Measurements from ENCODE around the gene SLC35F1. TPM values are rescaled to one million over a fixed set of nuclear protein-coding genes. Genes with fewer than 3 reads are reported as not detected.

The SLC35F1 gene
- total and polyA plus RNA-seq, 4 donors: 0.01 to 0.09 (median 0.08) TPM; not detected in 1

DNA sequence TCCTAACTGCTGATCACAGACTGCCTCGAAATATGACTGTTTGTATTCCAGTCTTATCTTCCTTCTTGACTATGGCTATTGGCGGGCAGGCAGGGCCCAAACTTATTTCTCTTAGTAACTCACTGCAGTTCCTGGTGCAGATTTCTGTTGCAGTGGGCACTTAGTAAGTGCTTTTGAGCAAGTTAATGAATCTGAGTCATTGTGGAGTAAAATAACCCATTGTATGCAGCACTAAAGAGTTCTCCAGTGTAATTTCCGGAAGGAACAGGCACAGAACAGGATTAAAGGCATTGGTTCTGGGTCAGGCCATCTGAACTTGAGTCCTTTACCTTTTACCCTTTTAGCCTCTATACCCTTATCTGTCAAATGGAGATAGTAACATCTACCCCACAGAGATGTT lies 23.6 kb downstream of the SLC35F1 start:
- H3K27ac ChIP-seq (ENCODE audit: low read depth in 1 of 2, low read length in 2 of 2): no peak overlapping the region
- no peak overlapping the region for H3K4me3 ChIP-seq (ENCODE audit: low read depth in 1 of 3, low read length in 3 of 3)
- no peak for DNase-seq (ENCODE audit: low spot score)
- 74% methylated on average over 3 of the region's 3 CpGs for WGBS
- peaks cover 0 to 15% (median 4%) of the 10 kb centered on the region in 4 donors for H3K9me3 ChIP-seq (ENCODE audit: control insufficient read depth in 4 of 4, low read length in 3 of 4)
- H3K4me1 ChIP-seq (ENCODE audit: control insufficient read depth in 4 of 4, insufficient read depth in 4 of 4, low read length in 3 of 4): peaks cover 0 to 2% (median 0%) of the 10 kb centered on the region in 4 donors
- no peaks in the 10 kb centered on the region for H3K36me3 ChIP-seq (ENCODE audit: control insufficient read depth in 4 of 4, insufficient read depth in 3 of 4, low read depth in 1 of 4, low read length in 3 of 4)
- H3K9ac ChIP-seq (ENCODE audit: low read depth in 1 of 2, low read length in 2 of 2): no peak overlapping the region
- TF ChIP-seq, protein P1, sequence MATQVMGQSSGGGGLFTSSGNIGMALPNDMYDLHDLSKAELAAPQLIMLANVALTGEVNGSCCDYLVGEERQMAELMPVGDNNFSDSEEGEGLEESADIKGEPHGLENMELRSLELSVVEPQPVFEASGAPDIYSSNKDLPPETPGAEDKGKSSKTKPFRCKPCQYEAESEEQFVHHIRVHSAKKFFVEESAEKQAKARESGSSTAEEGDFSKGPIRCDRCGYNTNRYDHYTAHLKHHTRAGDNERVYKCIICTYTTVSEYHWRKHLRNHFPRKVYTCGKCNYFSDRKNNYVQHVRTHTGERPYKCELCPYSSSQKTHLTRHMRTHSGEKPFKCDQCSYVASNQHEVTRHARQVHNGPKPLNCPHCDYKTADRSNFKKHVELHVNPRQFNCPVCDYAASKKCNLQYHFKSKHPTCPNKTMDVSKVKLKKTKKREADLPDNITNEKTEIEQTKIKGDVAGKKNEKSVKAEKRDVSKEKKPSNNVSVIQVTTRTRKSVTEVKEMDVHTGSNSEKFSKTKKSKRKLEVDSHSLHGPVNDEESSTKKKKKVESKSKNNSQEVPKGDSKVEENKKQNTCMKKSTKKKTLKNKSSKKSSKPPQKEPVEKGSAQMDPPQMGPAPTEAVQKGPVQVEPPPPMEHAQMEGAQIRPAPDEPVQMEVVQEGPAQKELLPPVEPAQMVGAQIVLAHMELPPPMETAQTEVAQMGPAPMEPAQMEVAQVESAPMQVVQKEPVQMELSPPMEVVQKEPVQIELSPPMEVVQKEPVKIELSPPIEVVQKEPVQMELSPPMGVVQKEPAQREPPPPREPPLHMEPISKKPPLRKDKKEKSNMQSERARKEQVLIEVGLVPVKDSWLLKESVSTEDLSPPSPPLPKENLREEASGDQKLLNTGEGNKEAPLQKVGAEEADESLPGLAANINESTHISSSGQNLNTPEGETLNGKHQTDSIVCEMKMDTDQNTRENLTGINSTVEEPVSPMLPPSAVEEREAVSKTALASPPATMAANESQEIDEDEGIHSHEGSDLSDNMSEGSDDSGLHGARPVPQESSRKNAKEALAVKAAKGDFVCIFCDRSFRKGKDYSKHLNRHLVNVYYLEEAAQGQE (IDR thresholded peaks at IDR 0.05): no peak
- TF ChIP-seq FOXA1 (IDR thresholded peaks at IDR 0.05): no peak
- no peak for TF ChIP-seq YY1 (IDR thresholded peaks at IDR 0.05)
- no peak for TF ChIP-seq NR2F2 (IDR thresholded peaks at IDR 0.05)
- TF ChIP-seq, protein P2, sequence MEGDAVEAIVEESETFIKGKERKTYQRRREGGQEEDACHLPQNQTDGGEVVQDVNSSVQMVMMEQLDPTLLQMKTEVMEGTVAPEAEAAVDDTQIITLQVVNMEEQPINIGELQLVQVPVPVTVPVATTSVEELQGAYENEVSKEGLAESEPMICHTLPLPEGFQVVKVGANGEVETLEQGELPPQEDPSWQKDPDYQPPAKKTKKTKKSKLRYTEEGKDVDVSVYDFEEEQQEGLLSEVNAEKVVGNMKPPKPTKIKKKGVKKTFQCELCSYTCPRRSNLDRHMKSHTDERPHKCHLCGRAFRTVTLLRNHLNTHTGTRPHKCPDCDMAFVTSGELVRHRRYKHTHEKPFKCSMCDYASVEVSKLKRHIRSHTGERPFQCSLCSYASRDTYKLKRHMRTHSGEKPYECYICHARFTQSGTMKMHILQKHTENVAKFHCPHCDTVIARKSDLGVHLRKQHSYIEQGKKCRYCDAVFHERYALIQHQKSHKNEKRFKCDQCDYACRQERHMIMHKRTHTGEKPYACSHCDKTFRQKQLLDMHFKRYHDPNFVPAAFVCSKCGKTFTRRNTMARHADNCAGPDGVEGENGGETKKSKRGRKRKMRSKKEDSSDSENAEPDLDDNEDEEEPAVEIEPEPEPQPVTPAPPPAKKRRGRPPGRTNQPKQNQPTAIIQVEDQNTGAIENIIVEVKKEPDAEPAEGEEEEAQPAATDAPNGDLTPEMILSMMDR (IDR thresholded peaks at IDR 0.05; ENCODE audit: low read depth, low read length, missing input control): no peak
- TF ChIP-seq HNF4G (IDR thresholded peaks at IDR 0.05): no peak
- TF ChIP-seq, protein P3, sequence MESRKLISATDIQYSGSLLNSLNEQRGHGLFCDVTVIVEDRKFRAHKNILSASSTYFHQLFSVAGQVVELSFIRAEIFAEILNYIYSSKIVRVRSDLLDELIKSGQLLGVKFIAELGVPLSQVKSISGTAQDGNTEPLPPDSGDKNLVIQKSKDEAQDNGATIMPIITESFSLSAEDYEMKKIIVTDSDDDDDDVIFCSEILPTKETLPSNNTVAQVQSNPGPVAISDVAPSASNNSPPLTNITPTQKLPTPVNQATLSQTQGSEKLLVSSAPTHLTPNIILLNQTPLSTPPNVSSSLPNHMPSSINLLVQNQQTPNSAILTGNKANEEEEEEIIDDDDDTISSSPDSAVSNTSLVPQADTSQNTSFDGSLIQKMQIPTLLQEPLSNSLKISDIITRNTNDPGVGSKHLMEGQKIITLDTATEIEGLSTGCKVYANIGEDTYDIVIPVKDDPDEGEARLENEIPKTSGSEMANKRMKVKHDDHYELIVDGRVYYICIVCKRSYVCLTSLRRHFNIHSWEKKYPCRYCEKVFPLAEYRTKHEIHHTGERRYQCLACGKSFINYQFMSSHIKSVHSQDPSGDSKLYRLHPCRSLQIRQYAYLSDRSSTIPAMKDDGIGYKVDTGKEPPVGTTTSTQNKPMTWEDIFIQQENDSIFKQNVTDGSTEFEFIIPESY (IDR thresholded peaks at IDR 0.05): no peak
- no peak for TF ChIP-seq FOXA2 (IDR thresholded peaks at IDR 0.05)
- TF ChIP-seq SP1 (IDR thresholded peaks at IDR 0.05): no peak
- TF ChIP-seq, protein P4, sequence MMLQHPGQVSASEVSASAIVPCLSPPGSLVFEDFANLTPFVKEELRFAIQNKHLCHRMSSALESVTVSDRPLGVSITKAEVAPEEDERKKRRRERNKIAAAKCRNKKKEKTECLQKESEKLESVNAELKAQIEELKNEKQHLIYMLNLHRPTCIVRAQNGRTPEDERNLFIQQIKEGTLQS (IDR thresholded peaks at IDR 0.05): no peak
- TF ChIP-seq TAF1 (conservative IDR thresholded peaks at IDR 0.05): no peak
- TF ChIP-seq RXRA (IDR thresholded peaks at IDR 0.05): no peak
- no peak for TF ChIP-seq HNF4A (conservative IDR thresholded peaks at IDR 0.05)
- no peak for TF ChIP-seq EGR1 (IDR thresholded peaks at IDR 0.05; ENCODE audit: low read depth in 2 of 2)
- TF ChIP-seq, protein P5, sequence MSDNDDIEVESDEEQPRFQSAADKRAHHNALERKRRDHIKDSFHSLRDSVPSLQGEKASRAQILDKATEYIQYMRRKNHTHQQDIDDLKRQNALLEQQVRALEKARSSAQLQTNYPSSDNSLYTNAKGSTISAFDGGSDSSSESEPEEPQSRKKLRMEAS (IDR thresholded peaks at IDR 0.05): no peak
- TF ChIP-seq RAD21 (IDR thresholded peaks at IDR 0.05): no peak
- no peaks in the 10 kb centered on the region for H3K27me3 ChIP-seq (ENCODE audit: control insufficient read depth in 4 of 4, insufficient read depth in 4 of 4, low read length in 3 of 4)

DNA sequence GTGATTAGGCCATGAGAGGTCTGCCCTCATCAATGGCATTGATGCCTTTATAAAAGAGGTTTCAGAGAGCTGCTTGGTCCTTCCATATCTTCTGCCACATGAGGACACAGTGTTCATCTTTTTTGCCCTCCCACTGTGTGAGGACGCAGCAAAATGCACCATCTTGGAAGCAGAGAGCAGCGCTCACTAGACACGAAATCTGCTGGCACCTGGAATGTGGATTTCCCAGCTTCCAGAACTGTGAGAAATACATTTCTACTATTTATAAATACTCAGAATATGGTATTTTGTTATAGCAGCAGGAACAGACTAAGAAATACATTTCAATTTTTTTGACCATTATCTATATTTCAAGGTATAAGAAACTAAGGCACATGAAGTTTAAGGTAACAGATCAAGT lies 24.9 kb downstream of the SLC35F1 start:
- no peak overlapping the region for H3K9ac ChIP-seq (ENCODE audit: low read depth in 1 of 2, low read length in 2 of 2)

More for the DNA sequence above, 24.9 kb downstream of the SLC35F1 start:
- H3K9me3 ChIP-seq (ENCODE audit: control insufficient read depth in 4 of 4, low read length in 3 of 4): peaks cover 0 to 15% (median 4%) of the 10 kb centered on the region in 4 donors
- TF ChIP-seq, protein P1 (IDR thresholded peaks at IDR 0.05): no peak
- TF ChIP-seq FOXA1 (IDR thresholded peaks at IDR 0.05) (no peak), FOXA2 (IDR thresholded peaks at IDR 0.05) (no peak), HNF4G (IDR thresholded peaks at IDR 0.05) (no peak)
- TF ChIP-seq, protein P5 (IDR thresholded peaks at IDR 0.05): no peak
- TF ChIP-seq, protein P4 (IDR thresholded peaks at IDR 0.05): no peak
- H3K36me3 ChIP-seq (ENCODE audit: control insufficient read depth in 4 of 4, insufficient read depth in 3 of 4, low read depth in 1 of 4, low read length in 3 of 4): no peaks in the 10 kb centered on the region
- no peak overlapping the region for H3K27ac ChIP-seq (ENCODE audit: low read depth in 1 of 2, low read length in 2 of 2)
- peaks cover 0 to 2% (median 0%) of the 10 kb centered on the region in 4 donors for H3K4me1 ChIP-seq (ENCODE audit: control insufficient read depth in 4 of 4, insufficient read depth in 4 of 4, low read length in 3 of 4)
- DNase-seq (ENCODE audit: low spot score): no peak
- 81% methylated on average over 3 of the region's 3 CpGs for WGBS
- no peaks in the 10 kb centered on the region for H3K27me3 ChIP-seq (ENCODE audit: control insufficient read depth in 4 of 4, insufficient read depth in 4 of 4, low read length in 3 of 4)
- no peak overlapping the region for H3K4me3 ChIP-seq (ENCODE audit: low read depth in 1 of 3, low read length in 3 of 3)

All from liver (tissue), 9 donors.